Esophagus squamous epithelium (tissue), 5 donors: ENCODE results near the gene ELP4. TPM values are rescaled to one million over a fixed set of nuclear protein-coding genes. Genes with fewer than 3 reads are reported as not detected.
A peak's percentile ranks its signal among the peaks of the same experiment; 100 is the strongest.

Experiments
- DNase-seq: peaks from one replicate; lab custom pipeline; 2025; lab: John Stamatoyannopoulos, UW
- H3K27ac ChIP-seq, 4 donors: fragments of 200-600 bp; sonication (generic); one replicate each; pipeline ENCODE4 v1.5.1; 2016 to 2019; ENCODE audit warnings: mild to moderate bottlenecking in 1 of 4
- H3K27me3 ChIP-seq, 4 donors: fragments of 200-600 bp; sonication (generic); 1 replicate in 3 of 4; 2 replicates in 1 of 4; pipeline versions ENCODE4 v1.5.1 to v1.6.0; 2017 to 2021; ENCODE audit warnings: antibody characterized with exemption in 1 of 4
- H3K36me3 ChIP-seq, 3 donors: fragments of 200-600 bp; sonication (generic); one replicate each; pipeline ENCODE4 v1.5.1; 2016 to 2019
- H3K4me1 ChIP-seq, 3 donors: fragments of 200-600 bp; sonication (generic); one replicate each; pipeline ENCODE4 v1.5.1; 2017 to 2019
- H3K4me3 ChIP-seq, 4 donors: fragments of 200-600 bp; sonication (generic); 1 replicate in 3 of 4; 2 replicates in 1 of 4; pipeline ENCODE4 v1.5.1; 2016 to 2019; ENCODE audit warnings: mild to moderate bottlenecking in 2 of 4, moderate library complexity in 1 of 4
- H3K9me3 ChIP-seq, 3 donors: fragments of 200-600 bp; sonication (generic); one replicate each; pipeline ENCODE4 v1.5.1; 2016 to 2019
- POLR2A ChIP-seq, 4 donors: fragments of 450-650 bp; IDR thresholded peaks; one replicate each; pipeline ENCODE4 v1.6.1; 2017; ENCODE audit warnings: antibody characterized with exemption in 4 of 4, mild to moderate bottlenecking in 4 of 4, moderate library complexity in 3 of 4
- WGBS, 2 donors: methylation state at CpG; one replicate each; pipeline ENCODE4 v1.1.5; 2018; 5-methylcytosine and 5-hydroxymethylcytosine counted together
- intact Hi-C: fragments of 100-400 bp; cut with DNase I; formaldehyde crosslinking; loops from one replicate; pipeline ENCODE4 v1.15.0; 2022
- total RNA-seq, 4 donors: library from RNA; depleted of rRNA; stranded (reverse); fragments of >200 nt; gene quantifications; one replicate each; pipeline ENCODE4 v1.1.0, GENCODE V29; 2016
- TF ChIP-seq, protein P1 (sequence below), 6 experiments: fragments of 450-650 bp in 4 of 6; fragments of 200-600 bp in 2 of 6; sonication (generic) in 2 of 6; IDR thresholded peaks; one replicate each; pipeline ENCODE4 v1.5.1; 2016 to 2019; ENCODE audit warnings: antibody characterized with exemption in 6 of 6, mild to moderate bottlenecking in 4 of 6, moderate library complexity in 4 of 6
- donor health status: DM: yes; HTN: yes; CAD: no.

Gene ELP4
- total RNA-seq, 4 donors from 2014 or later, result 15.7 to 24.6 (median 23.9) TPM

DNA sequence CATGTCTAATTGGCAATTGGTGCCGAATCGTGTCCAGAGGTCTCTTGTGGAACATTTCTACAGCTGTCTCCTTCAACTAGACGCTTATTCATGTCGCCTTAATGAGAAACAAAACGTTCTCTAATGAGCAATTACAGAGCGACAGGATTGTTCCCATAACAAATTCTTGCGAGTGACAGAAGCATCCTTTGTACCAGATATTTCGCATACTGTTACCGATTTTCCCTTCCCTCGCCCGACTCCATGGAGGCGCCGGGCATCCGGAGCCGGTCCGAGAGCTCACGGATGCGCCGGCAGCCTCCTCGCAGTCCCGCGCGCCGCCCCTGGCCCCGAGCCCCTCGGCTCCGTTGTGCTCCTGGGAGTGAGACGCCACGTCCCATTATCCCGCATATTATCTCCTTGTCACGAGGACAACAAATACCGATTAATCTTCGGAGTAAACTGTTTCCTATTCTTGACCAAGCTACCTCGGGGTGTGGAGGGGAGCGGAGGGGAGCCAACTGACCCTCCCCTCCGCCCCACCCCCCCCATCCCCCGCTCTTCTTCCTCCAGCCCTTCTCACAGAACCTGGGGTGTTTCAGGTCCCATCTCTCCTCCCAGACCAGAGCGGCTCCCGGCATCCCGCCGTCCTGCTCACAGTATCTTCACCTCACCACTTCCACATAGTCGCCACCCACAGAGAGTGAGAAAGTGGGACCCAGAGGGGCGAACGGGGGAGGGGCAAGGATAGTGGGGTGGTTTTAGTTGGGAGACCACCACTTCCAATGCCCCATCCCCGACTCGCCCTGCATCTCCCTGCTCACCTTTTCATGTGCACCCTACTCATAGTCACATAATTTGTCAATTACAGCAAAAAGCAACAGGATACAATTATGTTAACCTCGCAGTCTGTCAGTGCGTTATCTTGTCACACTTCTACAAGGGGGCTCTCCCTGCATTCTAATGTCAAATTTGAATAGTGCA lies 290.1 kb downstream of the ELP4 start:
- TF ChIP-seq POLR2A (IDR thresholded peaks at IDR 0.05), result no peak
- TF ChIP-seq, protein P1, sequence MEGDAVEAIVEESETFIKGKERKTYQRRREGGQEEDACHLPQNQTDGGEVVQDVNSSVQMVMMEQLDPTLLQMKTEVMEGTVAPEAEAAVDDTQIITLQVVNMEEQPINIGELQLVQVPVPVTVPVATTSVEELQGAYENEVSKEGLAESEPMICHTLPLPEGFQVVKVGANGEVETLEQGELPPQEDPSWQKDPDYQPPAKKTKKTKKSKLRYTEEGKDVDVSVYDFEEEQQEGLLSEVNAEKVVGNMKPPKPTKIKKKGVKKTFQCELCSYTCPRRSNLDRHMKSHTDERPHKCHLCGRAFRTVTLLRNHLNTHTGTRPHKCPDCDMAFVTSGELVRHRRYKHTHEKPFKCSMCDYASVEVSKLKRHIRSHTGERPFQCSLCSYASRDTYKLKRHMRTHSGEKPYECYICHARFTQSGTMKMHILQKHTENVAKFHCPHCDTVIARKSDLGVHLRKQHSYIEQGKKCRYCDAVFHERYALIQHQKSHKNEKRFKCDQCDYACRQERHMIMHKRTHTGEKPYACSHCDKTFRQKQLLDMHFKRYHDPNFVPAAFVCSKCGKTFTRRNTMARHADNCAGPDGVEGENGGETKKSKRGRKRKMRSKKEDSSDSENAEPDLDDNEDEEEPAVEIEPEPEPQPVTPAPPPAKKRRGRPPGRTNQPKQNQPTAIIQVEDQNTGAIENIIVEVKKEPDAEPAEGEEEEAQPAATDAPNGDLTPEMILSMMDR (IDR thresholded peaks at IDR 0.05), result no peak
- Histone ChIP-seq H3K4me1 (peaks cover 16 to 43% (median 29%) of the 10 kb centered on the region in 3 donors), H3K27me3 (peaks cover 31 to 100% (median 68%) of the 10 kb centered on the region in 4 donors), H3K27ac (no peak overlapping the region), H3K4me3 (peak overlapping the region in 2 of 4 donors; percentile 8 to 38), H3K9me3 (no peaks in the 10 kb centered on the region), H3K36me3 (no peaks in the 10 kb centered on the region)
- intact Hi-C loops, result no loop called here
- 7% methylated on average over 20 to 45 of the region's 48 CpGs for WGBS, 2 donors
- no peak for DNase-seq

- TF ChIP-seq POLR2A (IDR thresholded peaks at IDR 0.05), result no peak
- TF ChIP-seq, protein P1 (IDR thresholded peaks at IDR 0.05), result no peak
- 15% methylated on average over 21 of the region's 23 CpGs for WGBS, 2 donors
- H3K4me1 ChIP-seq, result peaks cover 18 to 52% (median 38%) of the 10 kb centered on the region in 3 donors
- intact Hi-C loops, result no loop called here
- no peaks in the 10 kb centered on the region for H3K9me3 ChIP-seq
- H3K27ac ChIP-seq, result no peak overlapping the region
- H3K36me3 ChIP-seq, result no peaks in the 10 kb centered on the region
- DNase-seq, result no peak
- no peak overlapping the region for H3K4me3 ChIP-seq
- H3K27me3 ChIP-seq, result peaks cover 39 to 100% (median 76%) of the 10 kb centered on the region in 4 donors
These were observed 291.1 kb downstream of the ELP4 start for GRCh38 chr11:31800398-31801265.

DNA sequence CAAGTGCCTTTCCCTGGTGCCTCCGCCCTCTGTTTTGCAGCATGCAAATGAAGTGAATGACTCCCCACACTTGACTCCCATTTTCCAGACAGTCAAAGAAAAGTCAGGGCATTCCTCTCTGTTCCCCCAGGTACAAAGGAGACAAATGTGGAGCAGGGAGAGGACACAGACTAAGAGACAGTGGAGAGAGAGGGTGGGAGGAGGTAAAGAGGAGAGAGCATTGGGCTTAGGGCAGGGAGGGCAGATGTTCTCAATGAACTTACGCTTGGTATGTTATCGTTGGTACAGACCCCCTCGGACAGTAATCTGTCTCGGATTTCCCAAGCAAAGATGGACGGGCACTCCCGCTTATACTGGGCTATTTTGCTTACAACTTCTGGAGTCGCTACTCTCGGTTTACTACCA lies 291.7 kb downstream of the ELP4 start:
- no peak for DNase-seq
- Histone ChIP-seq H3K36me3 (no peaks in the 10 kb centered on the region), H3K27me3 (peaks cover 45 to 100% (median 79%) of the 10 kb centered on the region in 4 donors), H3K4me3 (no peak overlapping the region), H3K4me1 (peaks cover 18 to 59% (median 38%) of the 10 kb centered on the region in 3 donors), H3K27ac (no peak overlapping the region), H3K9me3 (no peaks in the 10 kb centered on the region)
- whole genome bisulfite sequencing, 2 donors, result 11 to 15% methylated on average over 9 of the region's 9 CpGs
- no peak for TF ChIP-seq POLR2A (IDR thresholded peaks at IDR 0.05)
- TF ChIP-seq, protein P1 (IDR thresholded peaks at IDR 0.05), result no peak
- intact Hi-C loops, result no loop called here

- Histone ChIP-seq H3K27ac (no peak overlapping the region), H3K4me1 (peaks cover 18 to 57% (median 38%) of the 10 kb centered on the region in 3 donors), H3K27me3 (peaks cover 53 to 100% (median 82%) of the 10 kb centered on the region in 4 donors), H3K36me3 (no peaks in the 10 kb centered on the region), H3K4me3 (no peak overlapping the region), H3K9me3 (no peaks in the 10 kb centered on the region)
- intact Hi-C loops, result no loop called here
- TF ChIP-seq POLR2A (IDR thresholded peaks at IDR 0.05), result no peak
- TF ChIP-seq, protein P1 (IDR thresholded peaks at IDR 0.05), result no peak
- 14% methylated on average over 6 of the region's 6 CpGs for WGBS, 2 donors
- DNase-seq, result no peak
These were observed 292.5 kb downstream of the ELP4 start for GRCh38 chr11:31802000-31802551.
